HepG2 (cell line): ENCODE data around the gene MRPS35. TPM values are rescaled to one million over a fixed set of nuclear protein-coding genes. Genes with fewer than 3 reads are reported as not detected.
A peak's percentile ranks its signal among the peaks of the same experiment; 100 is the strongest.

ENCODE experiments used
- ARHGAP35 ChIP-seq: sonication (generic); formaldehyde crosslinking; IDR thresholded peaks from 2 replicates; pipeline ENCODE4 v1.9.0; 2022; ENCODE audit warnings: mild to moderate bottlenecking, inconsistent platforms, moderate library complexity, missing genetic modification reagents, borderline replicate concordance
- BRCA1 ChIP-seq: sonication (generic); formaldehyde crosslinking; IDR thresholded peaks from 2 replicates; pipeline ENCODE4 v1.4.0; 2020; ENCODE audit warnings: missing genetic modification reagents
- FLYWCH1 ChIP-seq: sonication (generic); formaldehyde crosslinking; IDR thresholded peaks from 2 replicates; pipeline ENCODE4 v1.8.1; 2023; ENCODE audit warnings: mild to moderate bottlenecking, missing genetic modification reagents
- FOXP1 ChIP-seq, 2 experiments: fragments of 450-650 bp in 1 of 2; IDR thresholded peaks; 2 replicates each; pipeline ENCODE4 v1.6.1; 2017 to 2018; ENCODE audit warnings: antibody characterized with exemption in 1 of 2
- MBD4 ChIP-seq: IDR thresholded peaks from 2 replicates; pipeline ENCODE4 v1.6.1; 2012; ENCODE audit warnings: low read length, inconsistent platforms, borderline replicate concordance
- NBN ChIP-seq: fragments of 450-650 bp; conservative IDR thresholded peaks from 2 replicates; pipeline ENCODE4 v1.6.1; 2017
- NFE2L2 ChIP-seq: fragments of 150-350 bp; IDR thresholded peaks from 2 replicates; pipeline ENCODE4 v1.6.1; 2014; ENCODE audit warnings: low read length
- NKX3-1 ChIP-seq: sonication (generic); formaldehyde crosslinking; IDR thresholded peaks from 2 replicates; pipeline ENCODE4 v1.5.0; 2020; ENCODE audit warnings: missing genetic modification reagents
- PHF5A ChIP-seq: IDR thresholded peaks from one replicate; pipeline ENCODE4 v1.6.1; 2018; ENCODE audit warnings: low read depth, missing genetic modification reagents; ENCODE audit not compliant: unreplicated experiment
- POLR2G ChIP-seq: fragments of 200-400 bp; formaldehyde crosslinking; IDR thresholded peaks from 2 replicates; pipeline ENCODE4 v1.6.1; 2018; ENCODE audit warnings: mild to moderate bottlenecking, low read depth, low read length, moderate library complexity
- PTBP1 ChIP-seq: fragments of 200-400 bp; formaldehyde crosslinking; IDR thresholded peaks from 2 replicates; pipeline ENCODE4 v1.6.1; 2018; ENCODE audit warnings: low read length, low read depth; ENCODE audit not compliant: poor library complexity, severe bottlenecking
- RAD21 ChIP-seq: fragments of 450-650 bp; formaldehyde crosslinking; IDR thresholded peaks from 2 replicates; pipeline ENCODE4 v1.5.0; 2020; ENCODE audit warnings: mild to moderate bottlenecking
- SMAD1 ChIP-seq: sonication (generic); formaldehyde crosslinking; IDR thresholded peaks from 2 replicates; pipeline ENCODE4 v1.4.0; 2020; ENCODE audit warnings: missing genetic modification reagents, low read depth, mild to moderate bottlenecking, borderline replicate concordance
- SRF ChIP-seq: IDR thresholded peaks from 2 replicates; pipeline ENCODE4 v1.6.1; 2011; ENCODE audit warnings: mild to moderate bottlenecking, low read depth, low read length, moderate library complexity
- STAG1 ChIP-seq: sonication (generic); formaldehyde crosslinking; IDR thresholded peaks from 2 replicates; pipeline ENCODE4 v1.4.0; 2020; ENCODE audit warnings: missing genetic modification reagents
- ZNF441 ChIP-seq: sonication (generic); formaldehyde crosslinking; IDR thresholded peaks from 2 replicates; pipeline ENCODE4 v1.7.0; 2021; ENCODE audit warnings: missing genetic modification reagents, borderline replicate concordance
- ZNF569 ChIP-seq: sonication (generic); formaldehyde crosslinking; IDR thresholded peaks from 2 replicates; pipeline ENCODE4 v1.5.0; 2020; ENCODE audit warnings: mild to moderate bottlenecking, missing genetic modification reagents, moderate library complexity, borderline replicate concordance
- ZNF607 ChIP-seq: sonication (generic); formaldehyde crosslinking; IDR thresholded peaks from 2 replicates; pipeline ENCODE4 v1.5.1; 2020; ENCODE audit warnings: missing genetic modification reagents, mild to moderate bottlenecking, borderline replicate concordance
- polyA plus RNA-seq, 8 experiments: library from polyadenylated mRNA; depleted of rRNA in 3 of 8; stranded (reverse) in 7 of 8; unstranded in 1 of 8; fragments of >200 nt; fragmentation: Illumina TruSeq in 4 of 8; extraction: Trizol in 4 of 8; gene quantifications; 2 replicates each; pipeline versions ENCODE4 v1.2.1 to v1.2.3, GENCODE V29; 2011 to 2016; ENCODE audit warnings: low read depth in 4 of 8, missing spikeins in 1 of 8, mixed read lengths in 1 of 8; ENCODE audit not compliant: insufficient read depth in 1 of 8
- total RNA-seq, 5 experiments: library from RNA; depleted of rRNA; stranded (reverse); fragments of >200 nt; fragmentation: Illumina TruSeq; extraction: Trizol; gene quantifications; 2 replicates each; pipeline ENCODE4 v1.2.3, GENCODE V29; 2016; ENCODE audit warnings: low read depth in 1 of 5
- TF ChIP-seq, protein P1 (sequence below): sonication (generic); formaldehyde crosslinking; IDR thresholded peaks from 2 replicates; pipeline ENCODE4 v1.4.0; 2020; ENCODE audit warnings: missing genetic modification reagents
- TF ChIP-seq, protein P2 (sequence below): sonication (generic); formaldehyde crosslinking; IDR thresholded peaks from 2 replicates; pipeline ENCODE4 v1.4.0; 2020; ENCODE audit warnings: missing genetic modification reagents
- TF ChIP-seq, protein P3 (sequence below): sonication (generic); formaldehyde crosslinking; IDR thresholded peaks from 2 replicates; pipeline ENCODE4 v1.9.0; 2021; ENCODE audit warnings: missing genetic modification reagents, borderline replicate concordance

Gene MRPS35
- total and polyA plus RNA-seq, 2 of the 13 experiments (the other 11 are each of a cell fraction or from before 2014, with no cell fraction given): 63.4 to 104 TPM

DNA sequence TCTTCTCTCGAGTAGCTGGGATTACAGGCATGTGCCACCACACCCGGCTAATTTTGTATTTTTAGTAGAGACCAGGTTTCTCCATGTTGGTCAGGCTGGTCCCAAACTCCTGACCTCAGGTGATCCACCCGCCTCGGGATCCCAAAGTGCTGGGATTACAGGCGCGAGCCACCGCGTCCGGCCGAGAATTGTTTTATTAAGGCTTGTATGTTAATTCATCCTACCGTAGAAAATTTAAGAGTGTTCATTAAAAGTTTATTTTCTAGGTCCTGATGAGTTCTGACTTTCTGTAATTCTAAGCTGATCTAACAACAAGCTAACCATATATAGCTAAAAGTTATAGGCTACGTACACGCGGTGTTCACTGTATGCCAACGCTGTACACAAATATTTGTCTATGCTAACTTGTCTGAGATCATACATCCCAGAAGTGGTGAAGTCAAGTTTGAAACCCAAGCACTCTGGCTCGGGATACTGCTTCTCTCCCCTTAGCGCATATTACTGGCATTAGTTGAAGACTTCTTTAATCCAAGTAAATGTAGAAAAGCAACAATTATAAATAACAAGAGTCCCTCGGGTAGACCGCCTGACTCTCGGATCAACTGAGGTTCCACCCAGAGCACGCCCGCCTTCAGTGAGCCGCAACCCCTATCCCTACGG is 570 bp upstream of the MRPS35 start (continued):
- TF ChIP-seq, protein P1, sequence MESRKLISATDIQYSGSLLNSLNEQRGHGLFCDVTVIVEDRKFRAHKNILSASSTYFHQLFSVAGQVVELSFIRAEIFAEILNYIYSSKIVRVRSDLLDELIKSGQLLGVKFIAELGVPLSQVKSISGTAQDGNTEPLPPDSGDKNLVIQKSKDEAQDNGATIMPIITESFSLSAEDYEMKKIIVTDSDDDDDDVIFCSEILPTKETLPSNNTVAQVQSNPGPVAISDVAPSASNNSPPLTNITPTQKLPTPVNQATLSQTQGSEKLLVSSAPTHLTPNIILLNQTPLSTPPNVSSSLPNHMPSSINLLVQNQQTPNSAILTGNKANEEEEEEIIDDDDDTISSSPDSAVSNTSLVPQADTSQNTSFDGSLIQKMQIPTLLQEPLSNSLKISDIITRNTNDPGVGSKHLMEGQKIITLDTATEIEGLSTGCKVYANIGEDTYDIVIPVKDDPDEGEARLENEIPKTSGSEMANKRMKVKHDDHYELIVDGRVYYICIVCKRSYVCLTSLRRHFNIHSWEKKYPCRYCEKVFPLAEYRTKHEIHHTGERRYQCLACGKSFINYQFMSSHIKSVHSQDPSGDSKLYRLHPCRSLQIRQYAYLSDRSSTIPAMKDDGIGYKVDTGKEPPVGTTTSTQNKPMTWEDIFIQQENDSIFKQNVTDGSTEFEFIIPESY (CRISPR knock-in tag): no peak
- no peak for TF ChIP-seq NBN
- 0 out of 2 replicates have a peak, but pooled peaks have one; percentile 6 for TF ChIP-seq FLYWCH1
- TF ChIP-seq BRCA1 (CRISPR knock-in tag): no peak
- TF ChIP-seq ZNF441 (CRISPR knock-in tag): no peak
- TF ChIP-seq ZNF607: no peak
- 0 out of 2 replicates have a peak, but pooled peaks have one; percentile 25 for TF ChIP-seq MBD4
- TF ChIP-seq, protein P2, sequence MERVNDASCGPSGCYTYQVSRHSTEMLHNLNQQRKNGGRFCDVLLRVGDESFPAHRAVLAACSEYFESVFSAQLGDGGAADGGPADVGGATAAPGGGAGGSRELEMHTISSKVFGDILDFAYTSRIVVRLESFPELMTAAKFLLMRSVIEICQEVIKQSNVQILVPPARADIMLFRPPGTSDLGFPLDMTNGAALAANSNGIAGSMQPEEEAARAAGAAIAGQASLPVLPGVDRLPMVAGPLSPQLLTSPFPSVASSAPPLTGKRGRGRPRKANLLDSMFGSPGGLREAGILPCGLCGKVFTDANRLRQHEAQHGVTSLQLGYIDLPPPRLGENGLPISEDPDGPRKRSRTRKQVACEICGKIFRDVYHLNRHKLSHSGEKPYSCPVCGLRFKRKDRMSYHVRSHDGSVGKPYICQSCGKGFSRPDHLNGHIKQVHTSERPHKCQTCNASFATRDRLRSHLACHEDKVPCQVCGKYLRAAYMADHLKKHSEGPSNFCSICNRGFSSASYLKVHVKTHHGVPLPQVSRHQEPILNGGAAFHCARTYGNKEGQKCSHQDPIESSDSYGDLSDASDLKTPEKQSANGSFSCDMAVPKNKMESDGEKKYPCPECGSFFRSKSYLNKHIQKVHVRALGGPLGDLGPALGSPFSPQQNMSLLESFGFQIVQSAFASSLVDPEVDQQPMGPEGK: no peak
- 0 out of 2 replicates have a peak, but pooled peaks have one; percentile 2 for TF ChIP-seq STAG1 (CRISPR knock-in tag)
- TF ChIP-seq NFE2L2: no peak
- no peak for TF ChIP-seq FOXP1 (IDR thresholded peaks at IDR 0.05)
- TF ChIP-seq FOXP1 (CRISPR knock-in tag; IDR thresholded peaks at IDR 0.05): peak; percentile 36; the same call in 1 of the 2 replicates
- 0 out of 2 replicates have a peak, but pooled peaks have one; percentile 12 for TF ChIP-seq SMAD1 (CRISPR knock-in tag)
- peak; percentile 74 for TF ChIP-seq SRF
- TF ChIP-seq RAD21 (CRISPR knock-in tag): no peak
- no peak for TF ChIP-seq ARHGAP35 (CRISPR knock-in tag)
- TF ChIP-seq NKX3-1 (CRISPR knock-in tag): no peak
- TF ChIP-seq PHF5A (CRISPR knock-in tag): peak; percentile 3
- TF ChIP-seq, protein P3, sequence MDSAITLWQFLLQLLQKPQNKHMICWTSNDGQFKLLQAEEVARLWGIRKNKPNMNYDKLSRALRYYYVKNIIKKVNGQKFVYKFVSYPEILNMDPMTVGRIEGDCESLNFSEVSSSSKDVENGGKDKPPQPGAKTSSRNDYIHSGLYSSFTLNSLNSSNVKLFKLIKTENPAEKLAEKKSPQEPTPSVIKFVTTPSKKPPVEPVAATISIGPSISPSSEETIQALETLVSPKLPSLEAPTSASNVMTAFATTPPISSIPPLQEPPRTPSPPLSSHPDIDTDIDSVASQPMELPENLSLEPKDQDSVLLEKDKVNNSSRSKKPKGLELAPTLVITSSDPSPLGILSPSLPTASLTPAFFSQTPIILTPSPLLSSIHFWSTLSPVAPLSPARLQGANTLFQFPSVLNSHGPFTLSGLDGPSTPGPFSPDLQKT (CRISPR knock-in tag): no peak
- TF ChIP-seq ZNF569 (CRISPR knock-in tag): no peak
- no peak for TF ChIP-seq PTBP1
- no peak for TF ChIP-seq POLR2G
